GM23338 (cell line): ENCODE measurements around the gene RPL21.
"Not testable (repeated sequence)": the region's sequence is repeated elsewhere in the genome, so short reads cannot be mapped to it uniquely, and the experiment has no call there.

Experiments
- EZH2 ChIP-seq: fragments of 200-600 bp; sonication (generic); IDR thresholded peaks from one replicate; pipeline ENCODE4 v1.8.0; 2017; ENCODE audit warnings: antibody characterized with exemption, mild to moderate bottlenecking, low read depth; ENCODE audit not compliant: unreplicated experiment
- EZH2phosphoT487 ChIP-seq: fragments of 200-600 bp; sonication (generic); IDR thresholded peaks from one replicate; pipeline ENCODE4 v1.8.1; 2018; ENCODE audit warnings: antibody characterized with exemption; ENCODE audit not compliant: unreplicated experiment
- POLR2AphosphoS5 ChIP-seq: IDR thresholded peaks from 2 replicates; pipeline ENCODE4 v1.6.1; 2016; ENCODE audit warnings: antibody characterized with exemption, low read depth
- STAT1 ChIP-seq: IDR thresholded peaks from one replicate; pipeline ENCODE4 v1.6.1; 2016; ENCODE audit warnings: antibody characterized with exemption; ENCODE audit not compliant: unreplicated experiment
- ZNF114 ChIP-seq: fragments of 250-450 bp; sonication (Bioruptor Pico); IDR thresholded peaks from 2 replicates; pipeline ENCODE4 v1.5.0; 2020; ENCODE audit warnings: mild to moderate bottlenecking, moderate library complexity
- ZNF331 ChIP-seq: fragments of 250-450 bp; sonication (Bioruptor Pico); IDR thresholded peaks from 2 replicates; pipeline ENCODE4 v1.5.0; 2020; ENCODE audit warnings: low read depth, mild to moderate bottlenecking, moderate library complexity
- TF ChIP-seq, protein P1 (sequence below), 2 experiments: fragments of 200-600 bp in 1 of 2; sonication (generic) in 1 of 2; conservative IDR thresholded peaks; 2 replicates each; pipeline versions ENCODE4 v1.5.1 to v1.6.1; 2016 to 2017; ENCODE audit warnings: antibody characterized with exemption in 2 of 2, low read depth in 2 of 2, mild to moderate bottlenecking in 2 of 2, moderate library complexity in 1 of 2
- TF ChIP-seq, protein P2 (sequence below): IDR thresholded peaks from one replicate; pipeline ENCODE4 v1.6.1; 2018; ENCODE audit warnings: antibody characterized with exemption; ENCODE audit not compliant: unreplicated experiment

DNA sequence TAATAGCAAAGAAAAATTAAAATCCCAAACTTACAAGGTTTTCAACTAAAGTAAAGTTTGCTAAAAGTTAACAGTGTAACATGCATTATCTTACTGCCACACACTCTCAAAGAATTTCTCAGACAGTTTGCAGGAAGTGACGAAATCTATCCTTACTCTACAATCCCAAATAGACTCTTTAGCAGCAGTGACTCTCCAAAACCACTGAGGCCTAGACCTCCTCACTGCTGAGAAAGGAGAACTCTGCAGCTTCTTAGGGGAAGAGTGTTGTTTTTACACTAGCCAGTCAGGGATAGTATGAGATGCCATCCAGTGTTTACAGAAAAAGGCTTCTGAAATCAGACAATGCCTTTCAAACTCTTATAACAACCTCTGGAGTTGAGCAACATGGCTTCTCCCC is 32.5 kb upstream of the RPL21 start:
- TF ChIP-seq, protein P1, sequence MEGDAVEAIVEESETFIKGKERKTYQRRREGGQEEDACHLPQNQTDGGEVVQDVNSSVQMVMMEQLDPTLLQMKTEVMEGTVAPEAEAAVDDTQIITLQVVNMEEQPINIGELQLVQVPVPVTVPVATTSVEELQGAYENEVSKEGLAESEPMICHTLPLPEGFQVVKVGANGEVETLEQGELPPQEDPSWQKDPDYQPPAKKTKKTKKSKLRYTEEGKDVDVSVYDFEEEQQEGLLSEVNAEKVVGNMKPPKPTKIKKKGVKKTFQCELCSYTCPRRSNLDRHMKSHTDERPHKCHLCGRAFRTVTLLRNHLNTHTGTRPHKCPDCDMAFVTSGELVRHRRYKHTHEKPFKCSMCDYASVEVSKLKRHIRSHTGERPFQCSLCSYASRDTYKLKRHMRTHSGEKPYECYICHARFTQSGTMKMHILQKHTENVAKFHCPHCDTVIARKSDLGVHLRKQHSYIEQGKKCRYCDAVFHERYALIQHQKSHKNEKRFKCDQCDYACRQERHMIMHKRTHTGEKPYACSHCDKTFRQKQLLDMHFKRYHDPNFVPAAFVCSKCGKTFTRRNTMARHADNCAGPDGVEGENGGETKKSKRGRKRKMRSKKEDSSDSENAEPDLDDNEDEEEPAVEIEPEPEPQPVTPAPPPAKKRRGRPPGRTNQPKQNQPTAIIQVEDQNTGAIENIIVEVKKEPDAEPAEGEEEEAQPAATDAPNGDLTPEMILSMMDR (conservative IDR thresholded peaks at IDR 0.05; ENCODE audit: low read depth in 2 of 2), result not testable (repeated sequence)
- TF ChIP-seq ZNF331 (CRISPR knock-in tag); EZH2phosphoT487; EZH2; ZNF114; STAT1; POLR2AphosphoS5: not testable (repeated sequence)
- TF ChIP-seq, protein P2, sequence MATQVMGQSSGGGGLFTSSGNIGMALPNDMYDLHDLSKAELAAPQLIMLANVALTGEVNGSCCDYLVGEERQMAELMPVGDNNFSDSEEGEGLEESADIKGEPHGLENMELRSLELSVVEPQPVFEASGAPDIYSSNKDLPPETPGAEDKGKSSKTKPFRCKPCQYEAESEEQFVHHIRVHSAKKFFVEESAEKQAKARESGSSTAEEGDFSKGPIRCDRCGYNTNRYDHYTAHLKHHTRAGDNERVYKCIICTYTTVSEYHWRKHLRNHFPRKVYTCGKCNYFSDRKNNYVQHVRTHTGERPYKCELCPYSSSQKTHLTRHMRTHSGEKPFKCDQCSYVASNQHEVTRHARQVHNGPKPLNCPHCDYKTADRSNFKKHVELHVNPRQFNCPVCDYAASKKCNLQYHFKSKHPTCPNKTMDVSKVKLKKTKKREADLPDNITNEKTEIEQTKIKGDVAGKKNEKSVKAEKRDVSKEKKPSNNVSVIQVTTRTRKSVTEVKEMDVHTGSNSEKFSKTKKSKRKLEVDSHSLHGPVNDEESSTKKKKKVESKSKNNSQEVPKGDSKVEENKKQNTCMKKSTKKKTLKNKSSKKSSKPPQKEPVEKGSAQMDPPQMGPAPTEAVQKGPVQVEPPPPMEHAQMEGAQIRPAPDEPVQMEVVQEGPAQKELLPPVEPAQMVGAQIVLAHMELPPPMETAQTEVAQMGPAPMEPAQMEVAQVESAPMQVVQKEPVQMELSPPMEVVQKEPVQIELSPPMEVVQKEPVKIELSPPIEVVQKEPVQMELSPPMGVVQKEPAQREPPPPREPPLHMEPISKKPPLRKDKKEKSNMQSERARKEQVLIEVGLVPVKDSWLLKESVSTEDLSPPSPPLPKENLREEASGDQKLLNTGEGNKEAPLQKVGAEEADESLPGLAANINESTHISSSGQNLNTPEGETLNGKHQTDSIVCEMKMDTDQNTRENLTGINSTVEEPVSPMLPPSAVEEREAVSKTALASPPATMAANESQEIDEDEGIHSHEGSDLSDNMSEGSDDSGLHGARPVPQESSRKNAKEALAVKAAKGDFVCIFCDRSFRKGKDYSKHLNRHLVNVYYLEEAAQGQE, result not testable (repeated sequence)
